CD1c-positive myeloid dendritic cell (primary cell): ENCODE results near the gene HMGCS1.
"Not testable (repeated sequence)": the region's sequence is repeated elsewhere in the genome, so short reads cannot be mapped to it uniquely, and the experiment has no call there.

Source experiments
- DNase-seq: peaks from one replicate; pipeline ENCODE4 v3.0.0-alpha.2; 2016; ENCODE audit errors: extremely low spot score

HMGCS1 gene

DNA sequence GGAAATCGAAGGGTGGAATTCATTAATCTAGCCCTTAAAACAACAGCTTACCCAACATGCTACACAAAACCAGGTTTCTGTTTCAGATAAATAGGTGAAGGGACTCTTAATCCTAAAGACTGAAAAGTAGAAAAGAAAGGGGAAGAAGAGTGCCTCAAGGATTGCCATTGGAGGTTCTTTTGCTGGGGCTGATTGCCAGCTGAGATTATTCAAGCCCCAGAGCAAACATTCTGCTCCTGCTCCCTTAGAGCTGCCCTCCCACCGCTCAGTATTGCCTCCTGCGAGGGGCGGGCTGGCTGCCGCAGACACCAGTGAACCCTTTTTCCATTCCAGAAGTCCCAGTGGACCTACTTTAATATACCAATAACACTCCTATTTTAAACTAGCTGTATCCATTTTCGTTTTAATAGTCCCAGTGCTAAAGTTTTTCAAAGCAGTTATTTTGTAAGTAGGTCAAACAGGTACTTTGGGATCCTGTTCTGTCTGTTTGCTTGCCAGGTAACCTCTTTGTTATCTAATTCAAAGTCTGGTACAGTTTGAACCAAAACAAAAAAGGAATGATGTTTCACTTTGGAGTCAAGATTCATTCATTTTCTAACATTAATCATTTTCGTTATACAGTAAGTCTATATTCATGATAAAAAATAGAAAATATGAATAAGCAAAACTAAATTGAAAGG, 38.6 kb downstream of the HMGCS1 start:
- no peak for DNase-seq

DNA sequence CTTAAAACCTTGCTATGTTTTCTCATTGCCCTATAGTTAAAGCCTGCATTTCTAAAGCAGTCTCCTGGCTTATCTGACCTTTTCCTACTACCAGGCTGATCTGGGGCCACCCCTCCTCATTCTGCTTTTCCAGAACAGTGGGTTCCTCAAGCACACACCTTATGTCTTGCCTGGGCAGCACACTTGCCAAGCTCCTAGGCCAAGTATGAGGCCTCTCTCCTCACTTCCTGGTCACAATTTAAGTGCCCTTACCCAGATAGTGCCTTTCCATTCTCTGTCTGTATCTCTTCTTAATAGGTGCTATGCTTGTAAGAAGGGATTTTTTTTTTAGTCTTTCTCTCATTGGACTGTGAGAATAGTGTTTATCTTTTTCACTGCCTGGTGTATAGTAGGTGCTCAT, 39.7 kb downstream of the HMGCS1 start:
- no peak for DNase-seq

DNA sequence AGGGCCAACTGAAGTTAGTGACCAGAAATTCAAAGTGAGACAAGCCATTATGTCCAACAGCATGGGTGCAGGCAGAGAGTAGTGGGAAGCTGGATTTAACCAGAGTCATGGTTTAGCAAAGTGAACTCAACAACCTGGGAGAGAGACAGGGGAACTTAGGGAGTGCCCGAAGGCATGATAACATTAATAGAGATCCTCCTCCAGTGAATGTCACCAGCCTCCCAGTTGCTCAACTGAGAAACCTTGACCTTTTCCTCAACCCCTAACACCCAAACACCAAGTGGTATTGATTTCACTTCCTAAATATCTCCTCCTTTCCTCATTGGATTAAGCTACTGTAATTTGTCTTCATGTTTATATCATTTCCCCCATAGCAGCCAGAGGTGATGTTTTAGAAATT, 42.6 kb downstream of the HMGCS1 start:
- peak; percentile 8 for DNase-seq

GRCh38 chr5:43268188-43268820, 44.9 kb downstream of the HMGCS1 start:
- DNase-seq = no peak

GRCh38 chr5:43262269-43262668, 50.9 kb downstream of the HMGCS1 start:
- not testable (repeated sequence) for DNase-seq

- no peak for DNase-seq
These were observed 55.1 kb downstream of the HMGCS1 start for GRCh38 chr5:43258116-43258515.

- no peak for DNase-seq
These were observed 56.8 kb downstream of the HMGCS1 start for GRCh38 chr5:43256261-43256966.

DNA sequence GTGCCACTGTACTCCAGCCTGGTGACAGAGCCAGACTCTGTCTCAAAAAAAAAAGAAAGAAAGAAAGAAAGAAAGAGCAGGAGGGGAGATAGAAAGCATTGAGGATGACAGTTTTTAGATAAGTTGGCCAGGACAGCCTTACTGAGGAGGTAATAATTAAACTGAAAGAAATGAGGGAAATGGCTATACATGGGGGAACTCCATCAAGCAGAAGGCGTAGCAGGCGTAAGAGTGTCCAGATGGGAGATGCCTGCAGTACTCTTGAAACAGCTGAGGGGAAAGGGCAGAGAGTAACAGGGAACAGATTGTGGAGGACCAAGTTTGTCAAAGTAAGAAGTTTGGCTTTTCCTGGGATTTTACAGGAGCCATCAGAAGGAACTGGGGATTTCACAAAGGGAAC, 57.5 kb downstream of the HMGCS1 start:
- no peak for DNase-seq

DNA sequence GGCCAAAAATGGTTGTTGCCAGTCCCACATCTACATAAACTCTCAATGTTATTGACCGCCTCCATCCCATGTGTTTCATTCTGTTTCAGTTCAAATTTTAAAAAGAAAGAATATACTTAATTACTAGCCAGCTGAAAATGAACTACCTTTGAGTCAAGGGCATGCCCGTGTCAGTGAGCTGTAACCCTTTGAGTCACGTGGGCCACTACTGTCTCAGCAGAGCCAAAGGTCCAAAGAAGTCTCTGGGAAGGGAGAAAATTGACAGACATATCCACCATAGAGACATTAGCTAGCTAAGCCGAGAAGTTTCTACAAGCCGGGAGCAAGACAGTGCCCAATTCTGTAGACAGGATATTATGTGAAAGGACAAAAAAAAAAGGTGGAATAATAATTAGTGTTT, 61.5 kb downstream of the HMGCS1 start:
- DNase-seq = no peak

DNA sequence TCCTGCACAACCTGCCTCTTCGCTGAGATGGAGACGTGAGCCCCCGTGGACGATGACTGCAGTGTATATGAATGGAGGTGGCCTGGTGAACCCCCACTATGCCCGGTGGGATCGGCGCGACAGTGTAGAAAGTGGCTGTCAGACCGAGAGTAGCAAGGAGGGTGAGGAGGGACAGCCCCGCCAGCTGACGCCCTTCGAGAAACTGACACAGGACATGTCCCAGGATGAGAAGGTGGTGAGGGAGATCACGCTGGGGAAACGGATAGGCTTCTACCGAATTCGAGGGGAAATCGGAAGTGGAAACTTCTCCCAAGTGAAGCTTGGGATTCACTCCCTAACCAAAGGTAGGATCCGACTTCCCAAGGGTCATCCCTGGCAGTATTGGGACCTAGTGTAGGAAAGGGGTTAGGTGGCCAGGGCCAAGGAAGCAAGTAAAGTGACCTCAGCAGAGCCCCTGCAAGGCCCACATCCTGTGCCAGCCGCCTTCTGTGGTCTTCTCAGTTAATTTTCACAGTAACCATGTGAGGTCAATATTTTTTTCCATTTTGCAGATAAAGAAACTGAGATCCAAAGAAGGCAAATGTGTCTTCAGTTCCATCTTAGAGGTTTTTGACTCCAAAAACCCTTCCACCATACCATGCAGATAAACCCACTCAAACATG, 67.4 kb downstream of the HMGCS1 start:
- no peak for DNase-seq

DNA sequence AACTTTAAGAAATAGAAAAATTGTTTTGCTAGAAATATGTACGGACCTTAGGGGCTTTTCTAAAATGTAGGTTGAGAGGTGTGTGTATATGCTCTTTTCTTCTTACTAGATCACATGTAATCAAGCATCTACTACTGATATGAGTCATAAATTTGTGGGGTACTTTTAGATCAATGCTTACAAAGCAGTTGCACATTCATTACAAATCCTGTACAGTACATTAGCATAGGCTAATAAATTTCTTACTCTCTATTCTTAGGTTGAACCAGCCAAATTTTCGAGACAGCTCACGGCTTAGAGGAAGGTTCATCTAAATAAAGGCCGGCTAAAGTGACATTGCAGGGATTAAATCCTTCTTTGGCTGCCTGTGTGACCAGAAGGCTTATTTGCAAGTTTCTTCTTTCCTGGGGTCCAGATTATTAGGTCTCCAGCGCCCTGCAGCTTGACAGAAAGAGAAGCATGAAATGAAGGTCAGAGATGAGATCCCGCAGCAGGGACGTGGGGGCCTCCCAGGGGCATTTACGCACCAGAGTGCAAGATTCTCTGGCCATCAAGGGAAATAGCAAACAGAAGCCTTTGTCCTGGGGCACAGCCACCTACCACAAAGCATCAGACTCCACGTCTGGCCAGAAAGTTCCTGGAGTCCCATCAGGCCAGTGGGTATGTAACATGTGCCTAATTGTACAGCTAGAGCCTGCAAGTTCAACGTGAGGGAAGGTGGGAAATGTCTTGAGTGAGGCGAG, 68.2 kb downstream of the HMGCS1 start:
- no peak for DNase-seq

DNA sequence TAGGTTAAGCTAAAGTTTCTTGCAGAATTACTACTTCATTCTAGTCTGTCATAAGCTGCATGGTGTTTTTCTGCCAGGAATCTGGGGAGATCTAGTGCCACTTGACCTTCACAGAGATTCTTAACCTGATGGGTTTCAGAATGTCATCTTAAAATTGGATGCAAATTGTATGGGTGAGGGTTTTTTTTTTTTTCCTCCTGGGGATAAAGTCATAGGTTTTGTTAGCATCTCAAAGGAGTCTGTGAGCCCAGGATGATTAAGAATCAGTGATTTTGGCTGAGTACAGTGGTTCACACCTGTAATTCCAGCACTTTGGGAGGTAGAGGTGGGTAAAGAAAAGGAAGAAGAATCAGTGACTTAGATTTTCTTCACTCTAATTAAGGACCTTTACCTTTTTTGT, 69.9 kb downstream of the HMGCS1 start:
- DNase-seq = no peak

- DNase-seq = no peak
These were observed 71.0 kb downstream of the HMGCS1 start for GRCh38 chr5:43242196-43242595.
